Liver (tissue), 9 donors: ENCODE results near the gene POU2AF3. TPM values are rescaled to one million over a fixed set of nuclear protein-coding genes. Genes with fewer than 3 reads are reported as not detected.

Source experiments
- DNase-seq: peaks from one replicate; pipeline ENCODE4 v3.0.0-alpha.2; 2017; ENCODE audit warnings: low spot score
- H3K27ac ChIP-seq, 2 donors: one replicate each; pipeline ENCODE4 v1.7.0; 2013; ENCODE audit warnings: inconsistent platforms in 2 of 2, low read length in 2 of 2, control low read depth in 1 of 2, low read depth in 1 of 2, mild to moderate bottlenecking in 1 of 2
- H3K27me3 ChIP-seq, 4 donors: one replicate each; pipeline versions ENCODE4 v1.6.1 to v1.7.0; 2013; ENCODE audit warnings: low read length in 3 of 4, inconsistent platforms in 1 of 4, mild to moderate bottlenecking in 1 of 4, moderate library complexity in 1 of 4; ENCODE audit not compliant: control insufficient read depth in 4 of 4, insufficient read depth in 4 of 4
- H3K36me3 ChIP-seq, 4 donors: one replicate each; pipeline versions ENCODE4 v1.6.1 to v1.7.0; 2013; ENCODE audit warnings: low read length in 3 of 4, mild to moderate bottlenecking in 3 of 4, low read depth in 1 of 4, moderate library complexity in 1 of 4; ENCODE audit not compliant: control insufficient read depth in 4 of 4, insufficient read depth in 3 of 4
- H3K4me1 ChIP-seq, 4 donors: one replicate each; pipeline versions ENCODE4 v1.6.1 to v1.7.0; 2013; ENCODE audit warnings: low read length in 3 of 4, mild to moderate bottlenecking in 3 of 4, moderate library complexity in 1 of 4; ENCODE audit not compliant: control insufficient read depth in 4 of 4, insufficient read depth in 4 of 4
- H3K4me3 ChIP-seq, 3 donors: one replicate each; pipeline versions ENCODE4 v1.6.1 to v1.7.0; 2013; ENCODE audit warnings: low read length in 3 of 3, control low read depth in 1 of 3, low read depth in 1 of 3, mild to moderate bottlenecking in 1 of 3
- H3K9ac ChIP-seq, 2 donors: one replicate each; pipeline ENCODE4 v1.7.0; 2013; ENCODE audit warnings: low read length in 2 of 2, mild to moderate bottlenecking in 2 of 2, moderate library complexity in 2 of 2, control low read depth in 1 of 2, low read depth in 1 of 2
- H3K9me3 ChIP-seq, 4 donors: one replicate each; pipeline versions ENCODE4 v1.6.1 to v1.7.0; 2013; ENCODE audit warnings: low read length in 3 of 4; ENCODE audit not compliant: control insufficient read depth in 4 of 4
- ATF3 ChIP-seq: IDR thresholded peaks from 2 replicates; pipeline ENCODE4 v1.6.1; 2016; ENCODE audit warnings: antibody characterized with exemption
- EGR1 ChIP-seq, 2 donors: IDR thresholded peaks; 2 replicates each; pipeline ENCODE4 v1.6.1; 2016 to 2018; ENCODE audit warnings: antibody characterized with exemption in 2 of 2, low read depth in 2 of 2
- FOXA1 ChIP-seq: IDR thresholded peaks from 2 replicates; pipeline ENCODE4 v1.6.1; 2016; ENCODE audit warnings: antibody characterized with exemption
- FOXA2 ChIP-seq: IDR thresholded peaks from 2 replicates; pipeline ENCODE4 v1.6.1; 2016; ENCODE audit warnings: antibody characterized with exemption
- GABPA ChIP-seq, 2 donors: IDR thresholded peaks in 1 of 2; conservative IDR thresholded peaks in 1 of 2; 2 replicates each; pipeline ENCODE4 v1.6.1; 2016; ENCODE audit warnings: antibody characterized with exemption in 2 of 2, mild to moderate bottlenecking in 1 of 2, moderate library complexity in 1 of 2
- HNF4G ChIP-seq: IDR thresholded peaks from 2 replicates; pipeline ENCODE4 v1.6.1; 2016; ENCODE audit warnings: antibody characterized with exemption
- JUND ChIP-seq, 2 donors: IDR thresholded peaks; 2 replicates each; pipeline ENCODE4 v1.6.1; 2016; ENCODE audit warnings: antibody characterized with exemption in 2 of 2
- NR2F2 ChIP-seq: IDR thresholded peaks from 2 replicates; pipeline ENCODE4 v1.6.1; 2016; ENCODE audit warnings: antibody characterized with exemption
- RAD21 ChIP-seq, 2 donors: IDR thresholded peaks; 2 replicates each; pipeline ENCODE4 v1.6.1; 2016; ENCODE audit warnings: antibody characterized with exemption in 2 of 2, mild to moderate bottlenecking in 2 of 2
- RXRA ChIP-seq, 2 donors: IDR thresholded peaks; 2 replicates each; pipeline ENCODE4 v1.6.1; 2017 to 2018; ENCODE audit warnings: antibody characterized with exemption in 2 of 2, mild to moderate bottlenecking in 1 of 2
- SP1 ChIP-seq: IDR thresholded peaks from 2 replicates; pipeline ENCODE4 v1.6.1; 2018; ENCODE audit warnings: antibody characterized with exemption, mild to moderate bottlenecking
- TAF1 ChIP-seq: conservative IDR thresholded peaks from 2 replicates; pipeline ENCODE4 v1.6.1; 2016; ENCODE audit warnings: antibody characterized with exemption, mild to moderate bottlenecking
- YY1 ChIP-seq: IDR thresholded peaks from 2 replicates; pipeline ENCODE4 v1.6.1; 2016; ENCODE audit warnings: antibody characterized with exemption, mild to moderate bottlenecking
- ZBTB33 ChIP-seq: IDR thresholded peaks from 2 replicates; pipeline ENCODE4 v1.6.1; 2016; ENCODE audit warnings: antibody characterized with exemption
- WGBS: extraction: QIAGEN DNeasy Blood & Tissue Kit; methylation state at CpG from one replicate; pipeline ENCODE4 v1.1.7; 2013; 5-methylcytosine and 5-hydroxymethylcytosine counted together
- polyA plus RNA-seq, 2 donors: library from polyadenylated mRNA; stranded (reverse) in 1 of 2; unstranded in 1 of 2; fragments of 200-250 nt in 1 of 2; fragments of >200 nt in 1 of 2; fragmentation: Nextera tagmentation in 1 of 2; extraction: Ambion mirVana in 1 of 2; gene quantifications; one replicate each; pipeline versions ENCODE4 v1.2.1 to v1.2.3, GENCODE V29; 2013 to 2015
- total RNA-seq, 2 donors: library from RNA; depleted of rRNA; stranded (reverse); fragments of >200 nt; gene quantifications; one replicate each; pipeline ENCODE4 v1.2.3, GENCODE V29; 2014
- TF ChIP-seq, protein P1 (sequence below): fragments of 150-350 bp; IDR thresholded peaks from 2 replicates; pipeline ENCODE4 v1.5.1; 2017; ENCODE audit warnings: improper control_type of control experiment, low read depth, low read length; ENCODE audit not compliant: missing input control
- TF ChIP-seq, protein P2 (sequence below): IDR thresholded peaks from 2 replicates; pipeline ENCODE4 v1.6.1; 2016; ENCODE audit warnings: antibody characterized with exemption, mild to moderate bottlenecking
- donor health status: healthy.
- donor health status: healthy.
- donor health status: healthy.
- donor health status: healthy.
- donor health status: healthy.

POU2AF3 gene
- total and polyA plus RNA-seq, 4 donors = 0.17 to 0.68 (median 0.49) TPM

- TF ChIP-seq JUND (IDR thresholded peaks at IDR 0.05) (no peak), FOXA1 (no peak), ZBTB33 (no peak), EGR1 (IDR thresholded peaks at IDR 0.05; ENCODE audit: low read depth in 2 of 2) (no peak), GABPA (IDR thresholded peaks at IDR 0.05 in 1 of 2, conservative IDR thresholded peaks at IDR 0.05 in 1 of 2) (no peak), SP1 (no peak), TAF1 (no peak), HNF4G (no peak), ATF3 (no peak), RAD21 (IDR thresholded peaks at IDR 0.05) (no peak), YY1 (no peak), NR2F2 (no peak), RXRA (IDR thresholded peaks at IDR 0.05) (no peak), FOXA2 (no peak)
- TF ChIP-seq, protein P1, sequence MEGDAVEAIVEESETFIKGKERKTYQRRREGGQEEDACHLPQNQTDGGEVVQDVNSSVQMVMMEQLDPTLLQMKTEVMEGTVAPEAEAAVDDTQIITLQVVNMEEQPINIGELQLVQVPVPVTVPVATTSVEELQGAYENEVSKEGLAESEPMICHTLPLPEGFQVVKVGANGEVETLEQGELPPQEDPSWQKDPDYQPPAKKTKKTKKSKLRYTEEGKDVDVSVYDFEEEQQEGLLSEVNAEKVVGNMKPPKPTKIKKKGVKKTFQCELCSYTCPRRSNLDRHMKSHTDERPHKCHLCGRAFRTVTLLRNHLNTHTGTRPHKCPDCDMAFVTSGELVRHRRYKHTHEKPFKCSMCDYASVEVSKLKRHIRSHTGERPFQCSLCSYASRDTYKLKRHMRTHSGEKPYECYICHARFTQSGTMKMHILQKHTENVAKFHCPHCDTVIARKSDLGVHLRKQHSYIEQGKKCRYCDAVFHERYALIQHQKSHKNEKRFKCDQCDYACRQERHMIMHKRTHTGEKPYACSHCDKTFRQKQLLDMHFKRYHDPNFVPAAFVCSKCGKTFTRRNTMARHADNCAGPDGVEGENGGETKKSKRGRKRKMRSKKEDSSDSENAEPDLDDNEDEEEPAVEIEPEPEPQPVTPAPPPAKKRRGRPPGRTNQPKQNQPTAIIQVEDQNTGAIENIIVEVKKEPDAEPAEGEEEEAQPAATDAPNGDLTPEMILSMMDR = no peak
- TF ChIP-seq, protein P2, sequence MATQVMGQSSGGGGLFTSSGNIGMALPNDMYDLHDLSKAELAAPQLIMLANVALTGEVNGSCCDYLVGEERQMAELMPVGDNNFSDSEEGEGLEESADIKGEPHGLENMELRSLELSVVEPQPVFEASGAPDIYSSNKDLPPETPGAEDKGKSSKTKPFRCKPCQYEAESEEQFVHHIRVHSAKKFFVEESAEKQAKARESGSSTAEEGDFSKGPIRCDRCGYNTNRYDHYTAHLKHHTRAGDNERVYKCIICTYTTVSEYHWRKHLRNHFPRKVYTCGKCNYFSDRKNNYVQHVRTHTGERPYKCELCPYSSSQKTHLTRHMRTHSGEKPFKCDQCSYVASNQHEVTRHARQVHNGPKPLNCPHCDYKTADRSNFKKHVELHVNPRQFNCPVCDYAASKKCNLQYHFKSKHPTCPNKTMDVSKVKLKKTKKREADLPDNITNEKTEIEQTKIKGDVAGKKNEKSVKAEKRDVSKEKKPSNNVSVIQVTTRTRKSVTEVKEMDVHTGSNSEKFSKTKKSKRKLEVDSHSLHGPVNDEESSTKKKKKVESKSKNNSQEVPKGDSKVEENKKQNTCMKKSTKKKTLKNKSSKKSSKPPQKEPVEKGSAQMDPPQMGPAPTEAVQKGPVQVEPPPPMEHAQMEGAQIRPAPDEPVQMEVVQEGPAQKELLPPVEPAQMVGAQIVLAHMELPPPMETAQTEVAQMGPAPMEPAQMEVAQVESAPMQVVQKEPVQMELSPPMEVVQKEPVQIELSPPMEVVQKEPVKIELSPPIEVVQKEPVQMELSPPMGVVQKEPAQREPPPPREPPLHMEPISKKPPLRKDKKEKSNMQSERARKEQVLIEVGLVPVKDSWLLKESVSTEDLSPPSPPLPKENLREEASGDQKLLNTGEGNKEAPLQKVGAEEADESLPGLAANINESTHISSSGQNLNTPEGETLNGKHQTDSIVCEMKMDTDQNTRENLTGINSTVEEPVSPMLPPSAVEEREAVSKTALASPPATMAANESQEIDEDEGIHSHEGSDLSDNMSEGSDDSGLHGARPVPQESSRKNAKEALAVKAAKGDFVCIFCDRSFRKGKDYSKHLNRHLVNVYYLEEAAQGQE = no peak
- DNase-seq = no peak
- Histone ChIP-seq H3K4me3 (no peak overlapping the region), H3K4me1 (no peaks in the 10 kb centered on the region), H3K9me3 (no peaks in the 10 kb centered on the region), H3K9ac (no peak overlapping the region), H3K36me3 (no peaks in the 10 kb centered on the region), H3K27ac (no peak overlapping the region), H3K27me3 (no peaks in the 10 kb centered on the region)
- 59% methylated on average over 3 of the region's 3 CpGs for WGBS
Measured at GRCh38 chr11:111282562-111283075, 15.7 kb upstream of the POU2AF3 start.

GRCh38 chr11:111283945-111284481 is 14.3 kb upstream of the POU2AF3 start:
- no peak for DNase-seq
- H3K27me3 ChIP-seq = no peaks in the 10 kb centered on the region
- 73% methylated on average over 33 of the region's 33 CpGs for WGBS
- no peak overlapping the region for H3K27ac ChIP-seq
- H3K4me1 ChIP-seq = no peaks in the 10 kb centered on the region
- H3K36me3 ChIP-seq = no peaks in the 10 kb centered on the region
- TF ChIP-seq FOXA1 = no peak
- no peak for TF ChIP-seq SP1
- no peak for TF ChIP-seq RAD21 (IDR thresholded peaks at IDR 0.05)
- no peak overlapping the region for H3K4me3 ChIP-seq
- no peak overlapping the region for H3K9ac ChIP-seq
- no peaks in the 10 kb centered on the region for H3K9me3 ChIP-seq
